Measurements from ENCODE around the gene NOXRED1.

NOXRED1 gene

GRCh38 chr14:77344377-77344996, 78.8 kb downstream of the NOXRED1 start:
- no peak overlapping the region for H3K27ac ChIP-seq
- no peak overlapping the region for H3K4me2 ChIP-seq
- no peak overlapping the region for H2AFZ ChIP-seq (ENCODE audit: low read depth)
- H3K4me1 ChIP-seq (ENCODE audit: low read depth, poor library complexity, severe bottlenecking): no peaks in the 10 kb centered on the region
- no peaks in the 10 kb centered on the region for H3K27me3 ChIP-seq (ENCODE audit: insufficient read depth, low read depth)
- TF ChIP-seq, protein P1, sequence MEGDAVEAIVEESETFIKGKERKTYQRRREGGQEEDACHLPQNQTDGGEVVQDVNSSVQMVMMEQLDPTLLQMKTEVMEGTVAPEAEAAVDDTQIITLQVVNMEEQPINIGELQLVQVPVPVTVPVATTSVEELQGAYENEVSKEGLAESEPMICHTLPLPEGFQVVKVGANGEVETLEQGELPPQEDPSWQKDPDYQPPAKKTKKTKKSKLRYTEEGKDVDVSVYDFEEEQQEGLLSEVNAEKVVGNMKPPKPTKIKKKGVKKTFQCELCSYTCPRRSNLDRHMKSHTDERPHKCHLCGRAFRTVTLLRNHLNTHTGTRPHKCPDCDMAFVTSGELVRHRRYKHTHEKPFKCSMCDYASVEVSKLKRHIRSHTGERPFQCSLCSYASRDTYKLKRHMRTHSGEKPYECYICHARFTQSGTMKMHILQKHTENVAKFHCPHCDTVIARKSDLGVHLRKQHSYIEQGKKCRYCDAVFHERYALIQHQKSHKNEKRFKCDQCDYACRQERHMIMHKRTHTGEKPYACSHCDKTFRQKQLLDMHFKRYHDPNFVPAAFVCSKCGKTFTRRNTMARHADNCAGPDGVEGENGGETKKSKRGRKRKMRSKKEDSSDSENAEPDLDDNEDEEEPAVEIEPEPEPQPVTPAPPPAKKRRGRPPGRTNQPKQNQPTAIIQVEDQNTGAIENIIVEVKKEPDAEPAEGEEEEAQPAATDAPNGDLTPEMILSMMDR (conservative IDR thresholded peaks at IDR 0.05; ENCODE audit: low read depth, low read length): no peak
- no peak overlapping the region for H3K4me3 ChIP-seq (IDR thresholded peaks at IDR 0.05; ENCODE audit: insufficient read depth, low read depth, low read length)
- H3K36me3 ChIP-seq (ENCODE audit: insufficient read depth): no peaks in the 10 kb centered on the region
- H3K79me2 ChIP-seq (ENCODE audit: insufficient read depth, low read depth): no peaks in the 10 kb centered on the region
- H4K20me1 ChIP-seq (ENCODE audit: insufficient read depth): no peaks in the 10 kb centered on the region
- no peak overlapping the region for H3K9ac ChIP-seq

Data from KMS-11 (cell line).